SH-SY5Y (cell line): ENCODE data around the gene SUSD3.

Experiments
- GATA2 ChIP-seq: IDR thresholded peaks from 2 replicates; pipeline ENCODE4 v1.6.1; 2011; ENCODE audit warnings: mild to moderate bottlenecking, low read depth, low read length
- GATA3 ChIP-seq: IDR thresholded peaks from 2 replicates; pipeline ENCODE4 v1.6.1; 2011; ENCODE audit warnings: low read depth, mild to moderate bottlenecking, low read length, moderate library complexity

DNA sequence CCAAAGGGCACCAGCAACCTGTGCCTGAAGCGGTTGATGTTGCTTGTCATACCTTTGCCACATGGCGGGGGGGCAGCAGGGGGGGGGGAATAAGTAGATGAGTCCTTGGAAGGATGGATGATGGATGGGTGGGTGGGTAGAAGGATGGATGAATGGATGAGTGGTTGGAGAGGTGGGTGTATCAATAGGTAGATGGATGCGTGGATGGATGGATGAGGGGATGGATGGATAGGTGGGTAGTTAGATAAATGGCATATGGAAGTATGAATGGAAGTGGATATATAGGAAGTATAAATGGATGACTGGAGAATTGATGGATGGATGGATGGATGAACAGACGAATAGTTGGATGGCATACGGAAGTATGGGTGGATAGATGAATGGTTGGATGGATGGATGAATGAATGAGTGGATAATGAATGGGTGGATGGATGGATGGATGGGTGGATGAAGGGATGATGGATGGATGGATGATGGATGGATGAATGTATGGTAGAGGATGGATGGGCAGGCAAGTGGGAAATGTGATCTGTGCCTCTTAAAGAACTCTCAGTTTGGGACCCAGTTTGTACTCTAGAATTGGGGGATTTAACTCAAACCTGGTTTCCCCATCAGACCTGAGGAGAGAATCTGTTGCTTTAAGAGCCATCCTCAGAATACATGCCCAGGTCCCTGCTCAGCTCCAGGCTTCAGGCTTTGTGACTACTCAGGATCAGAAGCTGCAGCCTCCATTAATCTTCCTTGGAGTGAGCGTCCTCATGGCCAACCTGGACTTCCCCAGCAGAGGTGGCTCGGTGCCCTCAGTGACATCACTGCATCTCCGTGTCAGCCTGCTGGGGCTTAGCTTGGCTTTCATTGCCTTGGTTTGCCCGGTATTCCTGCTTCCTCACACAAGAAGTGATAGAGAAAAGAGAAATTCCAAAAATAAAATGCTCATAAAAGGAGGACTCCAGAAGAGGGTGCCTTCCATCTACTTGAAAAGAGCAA is 27.6 kb upstream of the SUSD3 start:
- TF ChIP-seq GATA3 (no peak), GATA2 (no peak)
